ENCODE measurements around the gene SMAD3.

Gene SMAD3

GRCh38 chr15:67127965-67128364 is 62.6 kb downstream of the SMAD3 start:
- Mint-ChIP-seq H3K4me3 (no peak overlapping the region), H3K4me1 (peaks cover 64% of the 10 kb centered on the region)
- no peak for ATAC-seq (ENCODE audit: low read depth)

GRCh38 chr15:67130166-67130565 is 64.8 kb downstream of the SMAD3 start:
- peaks cover 73% of the 10 kb centered on the region for H3K4me1 Mint-ChIP-seq

More at GRCh38 chr15:67127965-67128364, 62.6 kb downstream of the SMAD3 start:
- no peaks in the 10 kb centered on the region for H3K9me3 Mint-ChIP-seq
- H3K27ac Mint-ChIP-seq, result peak overlapping the region; percentile 85
- no peaks in the 10 kb centered on the region for H3K27me3 Mint-ChIP-seq
- H3K36me3 Mint-ChIP-seq, result peaks cover 5% of the 10 kb centered on the region
- no peak for DNase-seq (ENCODE audit: low spot score in 2 of 2)

GRCh38 chr15:67130673-67131601 is 65.5 kb downstream of the SMAD3 start:
- no peak for DNase-seq (ENCODE audit: low spot score in 2 of 2)
- no peak for ATAC-seq (ENCODE audit: low read depth)
- H3K36me3 Mint-ChIP-seq, result peaks cover 5% of the 10 kb centered on the region
- no peak overlapping the region for H3K4me3 Mint-ChIP-seq
- H3K27ac Mint-ChIP-seq, result peak overlapping the region; percentile 94
- no peaks in the 10 kb centered on the region for H3K9me3 Mint-ChIP-seq
- H3K27me3 Mint-ChIP-seq, result no peaks in the 10 kb centered on the region
- peaks cover 70% of the 10 kb centered on the region for H3K4me1 Mint-ChIP-seq

More at GRCh38 chr15:67130166-67130565, 64.8 kb downstream of the SMAD3 start:
- Mint-ChIP-seq H3K36me3 (peaks cover 5% of the 10 kb centered on the region), H3K9me3 (no peaks in the 10 kb centered on the region), H3K4me3 (no peak overlapping the region), H3K27ac (peak overlapping the region; percentile 58), H3K27me3 (no peaks in the 10 kb centered on the region)
- ATAC-seq (ENCODE audit: low read depth), result no peak
- DNase-seq (ENCODE audit: low spot score in 2 of 2), result no peak

- H3K9me3 Mint-ChIP-seq, result no peaks in the 10 kb centered on the region
- no peak overlapping the region for H3K4me3 Mint-ChIP-seq
- ATAC-seq (ENCODE audit: low read depth) (no peak), DNase-seq (ENCODE audit: low spot score in 2 of 2) (no peak)
- H3K27ac Mint-ChIP-seq, result peak overlapping the region; percentile 94
- H3K27me3 Mint-ChIP-seq, result no peaks in the 10 kb centered on the region
- H3K4me1 Mint-ChIP-seq, result peaks cover 66% of the 10 kb centered on the region
- H3K36me3 Mint-ChIP-seq, result peaks cover 4% of the 10 kb centered on the region
Measured at GRCh38 chr15:67132276-67132675, 66.9 kb downstream of the SMAD3 start.

- peaks cover 62% of the 10 kb centered on the region for H3K4me1 Mint-ChIP-seq
- no peak for ATAC-seq (ENCODE audit: low read depth)
- no peaks in the 10 kb centered on the region for H3K36me3 Mint-ChIP-seq
- peak overlapping the region; percentile 94 for H3K27ac Mint-ChIP-seq
- H3K9me3 Mint-ChIP-seq, result no peaks in the 10 kb centered on the region
- H3K27me3 Mint-ChIP-seq, result no peaks in the 10 kb centered on the region
- H3K4me3 Mint-ChIP-seq, result no peak overlapping the region
- no peak for DNase-seq (ENCODE audit: low spot score in 2 of 2)
Measured at GRCh38 chr15:67133026-67133425, 67.6 kb downstream of the SMAD3 start.

GRCh38 chr15:67133738-67134066 is 68.3 kb downstream of the SMAD3 start:
- ATAC-seq (ENCODE audit: low read depth), result no peak
- Mint-ChIP-seq H3K4me3 (peak overlapping the region; percentile 72), H3K36me3 (no peaks in the 10 kb centered on the region), H3K27me3 (no peaks in the 10 kb centered on the region), H3K9me3 (no peaks in the 10 kb centered on the region), H3K27ac (peak overlapping the region; percentile 94), H3K4me1 (peaks cover 62% of the 10 kb centered on the region)
- DNase-seq (ENCODE audit: low spot score in 2 of 2), result no peak

- peaks cover 57% of the 10 kb centered on the region for H3K4me1 Mint-ChIP-seq
- no peaks in the 10 kb centered on the region for H3K36me3 Mint-ChIP-seq
- peak overlapping the region; percentile 94 for H3K27ac Mint-ChIP-seq
- ATAC-seq (ENCODE audit: low read depth), result peak; percentile 94
- no peaks in the 10 kb centered on the region for H3K27me3 Mint-ChIP-seq
- no peaks in the 10 kb centered on the region for H3K9me3 Mint-ChIP-seq
- peak; percentile 25 to 42 for DNase-seq (ENCODE audit: low spot score in 2 of 2)
- peak overlapping the region; percentile 72 for H3K4me3 Mint-ChIP-seq
Measured at GRCh38 chr15:67134067-67134838, 68.9 kb downstream of the SMAD3 start.

- Mint-ChIP-seq H3K9me3 (no peaks in the 10 kb centered on the region), H3K4me1 (peaks cover 59% of the 10 kb centered on the region), H3K27me3 (no peaks in the 10 kb centered on the region), H3K27ac (peak overlapping the region; percentile 94), H3K36me3 (no peaks in the 10 kb centered on the region), H3K4me3 (peak overlapping the region; percentile 72)
- DNase-seq (ENCODE audit: low spot score in 2 of 2), result no peak
- ATAC-seq (ENCODE audit: low read depth), result no peak
Measured at GRCh38 chr15:67134871-67135492, 69.6 kb downstream of the SMAD3 start.

- H3K27ac Mint-ChIP-seq, result peak overlapping the region; percentile 22
- no peaks in the 10 kb centered on the region for H3K27me3 Mint-ChIP-seq
- ATAC-seq (ENCODE audit: low read depth) (no peak), DNase-seq (ENCODE audit: low spot score in 2 of 2) (no peak)
- H3K9me3 Mint-ChIP-seq, result no peaks in the 10 kb centered on the region
- H3K4me3 Mint-ChIP-seq, result peak overlapping the region; percentile 11
- H3K4me1 Mint-ChIP-seq, result peaks cover 59% of the 10 kb centered on the region
- no peaks in the 10 kb centered on the region for H3K36me3 Mint-ChIP-seq
Measured at GRCh38 chr15:67135494-67135893, 70.1 kb downstream of the SMAD3 start.

- ATAC-seq (ENCODE audit: low read depth), result no peak
- DNase-seq (ENCODE audit: low spot score in 2 of 2), result no peak
- Mint-ChIP-seq H3K4me1 (peaks cover 61% of the 10 kb centered on the region), H3K27ac (peak overlapping the region; percentile 62), H3K27me3 (no peaks in the 10 kb centered on the region), H3K9me3 (no peaks in the 10 kb centered on the region), H3K4me3 (peak overlapping the region; percentile 14), H3K36me3 (no peaks in the 10 kb centered on the region)
Measured at GRCh38 chr15:67136802-67137201, 71.4 kb downstream of the SMAD3 start.

- ATAC-seq (ENCODE audit: low read depth) (no peak), DNase-seq (ENCODE audit: low spot score in 2 of 2) (no peak)
- H3K27me3 Mint-ChIP-seq, result no peaks in the 10 kb centered on the region
- H3K4me3 Mint-ChIP-seq, result peak overlapping the region; percentile 19
- H3K27ac Mint-ChIP-seq, result peak overlapping the region; percentile 62
- H3K4me1 Mint-ChIP-seq, result peaks cover 56% of the 10 kb centered on the region
- H3K9me3 Mint-ChIP-seq, result no peaks in the 10 kb centered on the region
- H3K36me3 Mint-ChIP-seq, result no peaks in the 10 kb centered on the region
Measured at GRCh38 chr15:67137319-67137718, 71.9 kb downstream of the SMAD3 start.

GRCh38 chr15:67137951-67138848 is 72.8 kb downstream of the SMAD3 start:
- Mint-ChIP-seq H3K9me3 (no peaks in the 10 kb centered on the region), H3K4me3 (no peak overlapping the region), H3K27ac (no peak overlapping the region), H3K27me3 (no peaks in the 10 kb centered on the region), H3K36me3 (no peaks in the 10 kb centered on the region), H3K4me1 (peaks cover 57% of the 10 kb centered on the region)
- ATAC-seq (ENCODE audit: low read depth) (no peak), DNase-seq (ENCODE audit: low spot score in 2 of 2) (no peak)
